Skeletal muscle tissue (tissue), 4 donors: ENCODE results near the gene TFF2. TPM values are rescaled to one million over a fixed set of nuclear protein-coding genes. Genes with fewer than 3 reads are reported as not detected.

Experiments used
- H3K27ac ChIP-seq: one replicate; pipeline ENCODE4 v1.7.0; 2013; ENCODE audit warnings: mild to moderate bottlenecking, low read depth, low read length, inconsistent platforms
- H3K27me3 ChIP-seq, 3 donors: one replicate each; pipeline ENCODE4 v1.7.0; 2013; ENCODE audit warnings: low read length in 3 of 3; ENCODE audit not compliant: control insufficient read depth in 3 of 3, insufficient read depth in 3 of 3
- H3K36me3 ChIP-seq, 3 donors: one replicate each; pipeline ENCODE4 v1.7.0; 2013; ENCODE audit warnings: low read length in 3 of 3; ENCODE audit not compliant: control insufficient read depth in 3 of 3, insufficient read depth in 3 of 3
- H3K4me1 ChIP-seq, 3 donors: one replicate each; pipeline ENCODE4 v1.7.0; 2013; ENCODE audit warnings: low read length in 3 of 3, mild to moderate bottlenecking in 3 of 3; ENCODE audit not compliant: control insufficient read depth in 3 of 3, insufficient read depth in 3 of 3
- H3K4me3 ChIP-seq, 3 donors: one replicate each; pipeline ENCODE4 v1.7.0; 2013; ENCODE audit warnings: low read length in 3 of 3
- H3K9ac ChIP-seq, 3 donors: one replicate each; pipeline ENCODE4 v1.7.0; 2013; ENCODE audit warnings: low read length in 3 of 3, mild to moderate bottlenecking in 3 of 3, moderate library complexity in 2 of 3, low read depth in 1 of 3
- H3K9me3 ChIP-seq, 3 donors: one replicate each; pipeline ENCODE4 v1.7.0; 2013; ENCODE audit warnings: low read length in 3 of 3; ENCODE audit not compliant: control insufficient read depth in 3 of 3
- total RNA-seq: library from RNA; depleted of rRNA; stranded (reverse); fragments of >200 nt; gene quantifications from one replicate; pipeline ENCODE4 v1.2.3, GENCODE V29; 2014
- donor health status: Osteomylitis.

TFF2 gene
- total RNA-seq, 1 donor from 2014 or later = not detected

DNA sequence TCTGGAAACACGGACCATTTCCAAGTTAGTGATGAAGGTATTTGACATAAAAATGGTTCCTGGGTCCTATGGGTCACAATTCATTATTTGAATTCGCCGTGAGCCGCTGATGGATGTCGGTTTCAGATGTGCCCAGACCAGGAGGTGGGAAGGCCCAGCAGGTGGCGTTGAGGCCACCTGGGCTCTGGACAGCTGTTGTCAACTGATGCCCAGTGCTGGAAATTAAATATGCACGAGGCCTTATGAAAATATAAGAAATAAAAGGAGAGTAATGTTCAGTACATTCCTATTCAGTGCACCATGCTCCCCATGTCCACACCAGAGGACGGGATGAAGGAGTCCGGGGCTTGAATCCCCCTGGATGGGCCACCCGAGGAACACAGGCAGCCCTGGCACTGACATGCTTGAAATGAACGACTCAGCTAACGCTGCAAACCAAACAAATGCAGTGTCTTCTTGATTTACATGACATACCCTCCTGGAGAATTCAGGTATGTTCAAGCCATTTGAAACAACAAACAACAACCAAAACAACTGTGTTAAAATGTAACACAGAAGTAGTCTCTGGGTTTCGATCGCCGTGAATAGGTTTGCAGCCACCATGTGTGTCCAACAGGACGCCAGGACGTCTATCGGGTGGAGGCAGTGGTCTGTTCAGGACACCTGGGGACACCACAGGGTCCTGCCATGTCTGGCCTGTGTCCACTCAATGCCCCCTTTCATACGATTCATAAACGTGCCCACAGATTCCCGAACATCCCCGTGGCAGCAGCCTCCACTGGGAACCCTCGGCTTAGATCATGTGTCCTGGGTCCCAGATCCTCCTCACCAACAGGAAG, 41.7 kb downstream of the TFF2 start:
- Histone ChIP-seq H3K9me3 (no peaks in the 10 kb centered on the region), H3K4me1 (peaks cover 6 to 15% (median 8%) of the 10 kb centered on the region in 3 donors), H3K9ac (peak overlapping the region in 1 of 3 donors; percentile 40), H3K36me3 (no peaks in the 10 kb centered on the region), H3K27ac (no peak overlapping the region), H3K4me3 (peak overlapping the region in 1 of 3 donors; percentile 29), H3K27me3 (peaks cover 20 to 48% (median 29%) of the 10 kb centered on the region in 3 donors)

DNA sequence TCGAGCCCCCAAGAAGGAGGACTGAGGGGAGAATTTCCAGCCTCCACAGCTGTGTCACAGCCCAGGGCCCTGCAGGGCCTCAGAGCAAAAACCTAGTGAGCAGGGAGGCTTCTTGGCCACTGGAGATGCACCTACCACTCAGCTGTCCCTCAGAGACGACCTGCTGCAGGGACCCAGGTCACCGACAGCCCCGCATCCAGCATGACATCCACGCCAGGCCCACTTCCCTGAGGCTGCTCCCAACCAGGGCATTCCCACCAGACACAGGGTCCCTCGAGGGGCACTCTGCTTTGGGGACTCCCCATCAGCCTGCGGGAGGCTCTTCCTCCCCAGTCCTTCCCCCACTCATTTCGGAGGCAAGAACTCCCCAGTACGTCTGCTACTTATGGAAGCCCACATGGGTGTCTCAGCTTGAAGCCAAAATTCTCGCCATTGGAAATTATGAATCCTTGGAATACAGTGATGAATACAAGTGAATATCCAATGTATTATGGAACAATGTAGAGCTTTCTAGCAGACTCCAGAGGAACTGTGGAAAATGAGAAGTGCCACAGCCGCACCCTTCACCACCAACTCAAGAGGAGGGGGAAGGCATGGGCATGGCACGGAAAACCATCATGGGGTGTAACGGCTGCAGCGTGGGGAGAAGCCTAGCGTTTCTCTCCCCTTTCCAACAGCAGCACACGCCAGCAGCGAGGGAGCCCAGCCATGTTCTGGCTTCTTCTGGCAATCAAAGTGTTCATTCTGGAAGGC, 42.5 kb downstream of the TFF2 start:
- no peaks in the 10 kb centered on the region for H3K36me3 ChIP-seq
- peaks cover 20 to 48% (median 27%) of the 10 kb centered on the region in 3 donors for H3K27me3 ChIP-seq
- H3K9me3 ChIP-seq = no peaks in the 10 kb centered on the region
- H3K4me1 ChIP-seq = peaks cover 6 to 15% (median 6%) of the 10 kb centered on the region in 3 donors
- H3K4me3 ChIP-seq = no peak overlapping the region
- no peak overlapping the region for H3K27ac ChIP-seq
- H3K9ac ChIP-seq = no peak overlapping the region

GRCh38 chr21:42307106-42307505, 43.7 kb downstream of the TFF2 start:
- Histone ChIP-seq H3K4me3 (no peak overlapping the region), H3K27me3 (peaks cover 20 to 45% (median 23%) of the 10 kb centered on the region in 3 donors)

DNA sequence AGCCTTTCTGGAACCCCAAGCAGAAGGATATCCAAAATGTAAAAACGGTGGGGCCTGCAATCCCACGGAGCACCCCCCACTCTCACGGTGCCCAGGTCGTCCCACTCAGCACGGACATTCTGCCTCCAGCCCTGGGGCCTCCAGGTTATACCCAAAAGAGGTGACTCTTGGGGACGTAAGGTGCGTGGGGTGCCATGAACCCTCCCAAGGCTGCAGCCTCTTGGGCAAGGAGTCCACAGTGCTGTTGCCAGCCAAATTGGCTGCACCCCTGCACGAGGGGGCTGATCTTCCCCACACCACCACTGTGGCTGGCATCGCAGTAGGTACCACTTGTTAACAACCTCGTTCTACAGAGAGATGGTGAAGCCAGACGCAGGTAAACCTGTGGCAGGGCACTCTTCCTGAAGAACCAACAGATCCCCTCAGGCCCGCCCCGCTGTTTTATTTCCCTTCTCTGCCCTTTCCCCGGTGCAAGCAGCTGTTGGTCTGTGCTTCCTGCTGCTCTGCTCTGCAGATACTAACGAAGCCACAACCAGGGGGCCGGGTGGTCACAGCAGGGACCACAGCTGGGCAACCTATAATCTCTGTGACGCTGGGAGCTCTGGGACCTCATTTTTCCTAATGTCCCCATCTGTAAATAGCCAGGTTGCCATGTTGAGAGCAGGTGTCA, 44.3 kb downstream of the TFF2 start:
- Histone ChIP-seq H3K27me3 (peaks cover 20 to 43% (median 22%) of the 10 kb centered on the region in 3 donors), H3K27ac (no peak overlapping the region), H3K36me3 (no peaks in the 10 kb centered on the region), H3K4me3 (no peak overlapping the region), H3K4me1 (peaks cover 11 to 23% (median 16%) of the 10 kb centered on the region in 3 donors), H3K9me3 (no peaks in the 10 kb centered on the region), H3K9ac (no peak overlapping the region)

More at GRCh38 chr21:42307106-42307505, 43.7 kb downstream of the TFF2 start:
- no peak overlapping the region for H3K9ac ChIP-seq
- H3K9me3 ChIP-seq = no peaks in the 10 kb centered on the region
- H3K27ac ChIP-seq = no peak overlapping the region
- peaks cover 7 to 19% (median 11%) of the 10 kb centered on the region in 3 donors for H3K4me1 ChIP-seq
- H3K36me3 ChIP-seq = no peaks in the 10 kb centered on the region

DNA sequence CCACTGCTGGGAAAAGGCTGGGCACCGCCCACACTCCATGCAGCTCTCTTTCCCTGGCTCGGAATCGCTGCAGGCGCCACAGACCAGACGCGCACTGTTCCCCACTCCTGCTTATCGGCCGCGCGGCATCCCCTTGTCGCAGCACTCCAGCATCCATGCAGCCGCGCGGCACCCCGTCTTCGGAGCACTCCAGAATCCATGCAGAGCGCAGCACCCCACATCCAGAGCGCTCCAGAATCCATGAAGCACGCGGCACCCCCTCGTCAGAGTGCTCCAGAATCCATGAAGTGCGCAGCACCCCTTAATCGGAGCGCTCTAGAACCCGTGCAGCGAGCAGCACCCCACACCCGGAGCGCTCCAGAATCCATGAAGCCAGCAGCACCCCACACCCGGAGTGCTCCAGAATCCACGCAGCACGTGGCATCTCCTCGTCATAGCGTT, 45.1 kb downstream of the TFF2 start:
- Histone ChIP-seq H3K4me1 (peaks cover 11 to 31% (median 16%) of the 10 kb centered on the region in 3 donors), H3K9ac (no peak overlapping the region), H3K27me3 (peaks cover 20 to 42% (median 22%) of the 10 kb centered on the region in 3 donors), H3K27ac (no peak overlapping the region), H3K4me3 (no peak overlapping the region), H3K9me3 (no peaks in the 10 kb centered on the region), H3K36me3 (no peaks in the 10 kb centered on the region)

- Histone ChIP-seq H3K27ac (no peak overlapping the region), H3K4me1 (peaks cover 15 to 32% (median 23%) of the 10 kb centered on the region in 3 donors), H3K9ac (no peak overlapping the region), H3K27me3 (peaks cover 16 to 34% (median 16%) of the 10 kb centered on the region in 3 donors), H3K4me3 (no peak overlapping the region), H3K9me3 (no peaks in the 10 kb centered on the region), H3K36me3 (peaks cover 0 to 3% (median under 1%) of the 10 kb centered on the region in 3 donors)
Measured at GRCh38 chr21:42304556-42305454, 46.0 kb downstream of the TFF2 start.

DNA sequence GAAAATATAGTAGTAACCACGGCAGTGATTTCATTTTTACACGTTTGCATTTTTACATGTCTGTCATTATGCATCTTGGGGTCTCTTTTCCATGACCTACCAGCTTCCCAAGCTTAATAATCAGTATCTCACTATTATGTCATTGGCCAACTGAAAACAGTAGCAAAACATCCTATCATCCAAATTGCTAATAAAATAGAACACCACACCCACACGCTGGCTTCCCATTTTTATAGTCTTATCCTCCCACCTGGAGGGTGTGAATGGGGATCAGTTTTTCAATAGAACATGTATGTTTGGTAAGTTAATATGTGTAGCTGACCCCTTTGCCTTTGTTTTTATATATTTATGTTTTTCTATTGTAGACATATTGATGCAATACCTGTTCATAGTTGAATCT, 47.4 kb downstream of the TFF2 start:
- Histone ChIP-seq H3K9me3 (no peaks in the 10 kb centered on the region), H3K4me1 (peaks cover 18 to 29% (median 18%) of the 10 kb centered on the region in 3 donors), H3K36me3 (peaks cover under 1 to 14% (median 9%) of the 10 kb centered on the region in 3 donors), H3K27ac (no peak overlapping the region), H3K4me3 (no peak overlapping the region), H3K27me3 (peaks cover 5 to 23% (median 13%) of the 10 kb centered on the region in 3 donors), H3K9ac (no peak overlapping the region)

DNA sequence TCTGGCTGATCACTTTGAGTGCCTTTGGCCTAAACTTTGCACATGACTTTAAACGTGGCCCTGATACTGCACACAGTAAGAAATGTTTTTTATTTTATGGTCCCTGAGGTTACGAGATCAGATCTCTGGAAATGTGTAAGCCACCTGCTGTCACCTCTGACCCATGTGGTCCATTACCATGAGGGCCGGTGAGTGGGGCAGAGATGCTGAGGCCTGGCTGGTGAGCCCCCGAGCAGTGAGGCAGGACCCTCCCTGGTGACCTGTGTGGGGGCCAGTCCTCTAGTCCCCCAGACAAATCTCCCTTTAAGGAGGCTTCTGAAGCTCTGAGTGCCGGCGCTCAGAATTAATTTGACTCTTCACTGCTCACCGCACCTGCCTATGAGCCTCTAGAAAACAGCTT, 48.0 kb downstream of the TFF2 start:
- peaks cover 18 to 29% (median 18%) of the 10 kb centered on the region in 3 donors for H3K4me1 ChIP-seq
- H3K27me3 ChIP-seq = peaks cover 5 to 17% (median 7%) of the 10 kb centered on the region in 3 donors
- H3K4me3 ChIP-seq = no peak overlapping the region
- H3K9ac ChIP-seq = no peak overlapping the region
- peaks cover 4 to 20% (median 14%) of the 10 kb centered on the region in 3 donors for H3K36me3 ChIP-seq
- no peak overlapping the region for H3K27ac ChIP-seq
- H3K9me3 ChIP-seq = no peaks in the 10 kb centered on the region
